ENCODE data around the gene KEL.

- TF ChIP-seq CTCF (IDR thresholded peaks at IDR 0.05), result no peak
- TF ChIP-seq POLR2A (IDR thresholded peaks at IDR 0.05), result no peak
- TF ChIP-seq POLR2AphosphoS5 (IDR thresholded peaks at IDR 0.05), result no peak
Measured at GRCh38 chr7:142943706-142944268, 18.4 kb downstream of the KEL start.
